Caco-2 (cell line): ENCODE results near the gene XPNPEP1. TPM values are rescaled to one million over a fixed set of nuclear protein-coding genes. Genes with fewer than 3 reads are reported as not detected.

Experiments used
- BruUV-seq: library from RNA; stranded (reverse); fragments of 400-500 nt; replicated peaks from 2 replicates; lab custom pipeline; 2021; lab: Mats Ljungman, UMichigan
- CTCF ChIA-PET: fragments of 300-600 bp; sonication (Branson Sonifier 250); formaldehyde crosslinking; loops from one replicate; lab custom pipeline; 2022; ENCODE audit warnings: antibody characterized with exemption; lab: Charles Lee
- POLR2A ChIA-PET: fragments of 300-600 bp; sonication (Branson Sonifier 250); formaldehyde crosslinking; loops from one replicate; lab custom pipeline; 2022; ENCODE audit warnings: antibody characterized with exemption; lab: Charles Lee
- DNase-seq, 2 experiments: peaks; one replicate each; pipeline versions ENCODE4 v3.0.0 to v3.0.0-alpha.2; 2020 to 2022
- H3K27me3 ChIP-seq: replicated peaks from 2 replicates; pipeline ENCODE4 v1.6.0; 2011; ENCODE audit warnings: low read length; ENCODE audit not compliant: control insufficient read depth, insufficient read depth
- H3K36me3 ChIP-seq: 2 replicates; pipeline ENCODE4 v1.5.1; 2011; ENCODE audit warnings: low read length; ENCODE audit not compliant: control insufficient read depth, insufficient read depth
- H3K4me1 ChIP-seq: fragments of 250-450 bp; sonication (Bioruptor Pico); 2 replicates; pipeline ENCODE4 v1.5.1; 2020; ENCODE audit warnings: mild to moderate bottlenecking
- H3K4me3 ChIP-seq: 2 replicates; pipeline ENCODE4 v1.5.1; 2011; ENCODE audit warnings: low read depth, mild to moderate bottlenecking, control low read depth, low read length
- H3K9me3 ChIP-seq: fragments of 250-450 bp; sonication (Bioruptor Pico); 2 replicates; pipeline ENCODE4 v1.5.1; 2020; ENCODE audit warnings: mild to moderate bottlenecking, moderate library complexity
- H3K27ac Mint-ChIP-seq: one replicate; pipeline ENCODE4 v1.8.0; 2022; ENCODE audit warnings: mixed read lengths; ENCODE audit not compliant: unreplicated experiment
- H3K27me3 Mint-ChIP-seq: one replicate; pipeline ENCODE4 v1.8.0; 2022; ENCODE audit warnings: mixed read lengths; ENCODE audit not compliant: insufficient read depth, unreplicated experiment
- H3K36me3 Mint-ChIP-seq: one replicate; pipeline ENCODE4 v1.8.0; 2022; ENCODE audit warnings: mild to moderate bottlenecking, mixed read lengths; ENCODE audit not compliant: insufficient read depth, unreplicated experiment
- H3K4me1 Mint-ChIP-seq: one replicate; pipeline ENCODE4 v1.8.0; 2022; ENCODE audit warnings: low read depth, mixed read lengths; ENCODE audit not compliant: unreplicated experiment
- H3K4me3 Mint-ChIP-seq: one replicate; pipeline ENCODE4 v1.8.0; 2022; ENCODE audit warnings: mild to moderate bottlenecking, moderate library complexity, mixed read lengths; ENCODE audit not compliant: unreplicated experiment
- H3K9me3 Mint-ChIP-seq: one replicate; pipeline ENCODE4 v1.8.0; 2022; ENCODE audit warnings: mixed read lengths; ENCODE audit not compliant: unreplicated experiment
- CTCF ChIP-seq, 2 experiments: fragments of 200-600 bp in 1 of 2; IDR thresholded peaks; 1 replicate in 1 of 2; 2 replicates in 1 of 2; pipeline versions ENCODE4 v1.5.1 to v1.8.0; 2011 to 2022; ENCODE audit warnings: antibody characterized with exemption in 1 of 2, control low read depth in 1 of 2, inconsistent platforms in 1 of 2, low read depth in 1 of 2, low read length in 1 of 2, mild to moderate bottlenecking in 1 of 2, moderate library complexity in 1 of 2; ENCODE audit not compliant: insufficient read depth in 1 of 2, severe bottlenecking in 1 of 2, unreplicated experiment in 1 of 2
- intact Hi-C: fragments of 100-400 bp; cut with micrococcal nuclease; formaldehyde crosslinking; loops from one replicate; pipeline ENCODE4 v1.10.0; 2022; ENCODE audit not compliant: unreplicated experiment
- total RNA-seq: library from RNA; stranded (reverse); gene quantifications from 2 replicates; pipeline ENCODE4 v1.2.3, GENCODE V29; 2022

Gene XPNPEP1
- total RNA-seq, 1 experiment from 2014 or later: 92.4 TPM

- DNase-seq: peak; percentile 57 to 66
- Histone ChIP-seq H3K36me3 (no peaks in the 10 kb centered on the region), H3K9me3 (peaks cover 2% of the 10 kb centered on the region; the same call in 1 of the 2 replicates), H3K27me3 (no peaks in the 10 kb centered on the region), H3K4me1 (peaks cover 49% of the 10 kb centered on the region), H3K4me3 (no peak overlapping the region)
- no TSS peak for BruUV-seq
- intact Hi-C loops: loop anchor here (2.0 kb wide), 1 partner anchor 30 kb away; no protein-coding TSS in a partner anchor
- Mint-ChIP-seq H3K27ac (peak overlapping the region; percentile 74), H3K4me1 (peaks cover 32% of the 10 kb centered on the region), H3K4me3 (peak overlapping the region; percentile 53), H3K36me3 (peaks cover 48% of the 10 kb centered on the region), H3K27me3 (no peaks in the 10 kb centered on the region), H3K9me3 (peaks cover 10% of the 10 kb centered on the region)
- POLR2A ChIA-PET: no interaction called here
- no peak for TF ChIP-seq CTCF (IDR thresholded peaks at IDR 0.05; ENCODE audit: insufficient read depth in 1 of 2, low read depth in 1 of 2, low read length in 1 of 2, severe bottlenecking in 1 of 2, unreplicated experiment in 1 of 2)
- CTCF ChIA-PET: interaction anchor here (1.0 kb wide), 1 partner anchor 31 kb away, joined by 4 read pairs; no protein-coding TSS in a partner anchor
These were observed 8.3 kb downstream of the XPNPEP1 start for GRCh38 chr10:109914966-109915365.

- peaks cover 26% of the 10 kb centered on the region for H3K4me1 Mint-ChIP-seq
- no TSS peak for BruUV-seq
- H3K9me3 Mint-ChIP-seq: peaks cover 3% of the 10 kb centered on the region
- peaks cover 49% of the 10 kb centered on the region for H3K4me1 ChIP-seq
- H3K36me3 ChIP-seq: no peaks in the 10 kb centered on the region
- H3K27ac Mint-ChIP-seq: no peak overlapping the region
- no peaks in the 10 kb centered on the region for H3K27me3 ChIP-seq
- no peaks in the 10 kb centered on the region for H3K27me3 Mint-ChIP-seq
- H3K4me3 Mint-ChIP-seq: no peak overlapping the region
- POLR2A ChIA-PET: no interaction called here
- TF ChIP-seq CTCF (IDR thresholded peaks at IDR 0.05; ENCODE audit: insufficient read depth in 1 of 2, low read depth in 1 of 2, low read length in 1 of 2, severe bottlenecking in 1 of 2, unreplicated experiment in 1 of 2): no peak
- H3K4me3 ChIP-seq: no peak overlapping the region
- DNase-seq: no peak
- CTCF ChIA-PET: interaction anchor here (1.7 kb wide), 1 partner anchor 29 kb away, joined by 9 read pairs; no protein-coding TSS in a partner anchor
- peaks cover 48% of the 10 kb centered on the region for H3K36me3 Mint-ChIP-seq
- intact Hi-C loops: no loop called here
- H3K9me3 ChIP-seq: peaks cover 2% of the 10 kb centered on the region; the same call in 1 of the 2 replicates
These were observed 9.9 kb downstream of the XPNPEP1 start for GRCh38 chr10:109913306-109913892.

GRCh38 chr10:109912335-109913281, 10.7 kb downstream of the XPNPEP1 start:
- Histone ChIP-seq H3K36me3 (0 out of 2 replicates have a peak, but pooled peaks cover under 1% of the 10 kb centered on the region), H3K4me1 (peaks cover 49% of the 10 kb centered on the region), H3K4me3 (no peak overlapping the region), H3K27me3 (no peaks in the 10 kb centered on the region), H3K9me3 (peaks cover 2% of the 10 kb centered on the region; the same call in 1 of the 2 replicates)
- DNase-seq: no peak
- Mint-ChIP-seq H3K4me3 (no peak overlapping the region), H3K4me1 (peaks cover 24% of the 10 kb centered on the region), H3K27me3 (no peaks in the 10 kb centered on the region), H3K9me3 (no peaks in the 10 kb centered on the region), H3K27ac (no peak overlapping the region), H3K36me3 (peaks cover 49% of the 10 kb centered on the region)
- BruUV-seq: no TSS peak
- intact Hi-C loops: no loop called here
- no peak for TF ChIP-seq CTCF (IDR thresholded peaks at IDR 0.05; ENCODE audit: insufficient read depth in 1 of 2, low read depth in 1 of 2, low read length in 1 of 2, severe bottlenecking in 1 of 2, unreplicated experiment in 1 of 2)
- CTCF ChIA-PET: interaction anchor here (1.7 kb wide), 1 partner anchor 28 kb away, joined by 9 read pairs; no protein-coding TSS in a partner anchor
- POLR2A ChIA-PET: no interaction called here
